ENCODE measurements around the gene RIN3.

- TF ChIP-seq CTCF (IDR thresholded peaks at IDR 0.05 in 8 of 11, conservative IDR thresholded peaks at IDR 0.05 in 3 of 11) (no peak), POLR2AphosphoS5 (IDR thresholded peaks at IDR 0.05) (no peak), POLR2A (IDR thresholded peaks at IDR 0.05) (no peak)
Measured at GRCh38 chr14:92677955-92678354, 164.4 kb downstream of the RIN3 start.

Data from spleen (tissue), 7 donors.